ENCODE measurements around the gene CSNK2A2. TPM values are rescaled to one million over a fixed set of nuclear protein-coding genes. Genes with fewer than 3 reads are reported as not detected.

CSNK2A2 gene
- total and polyA plus RNA-seq, 10 of the 15 experiments (the other 5 are each of a cell fraction or from before 2014, with no cell fraction given), result 17.4 to 79.1 (median 29.4) TPM

GRCh38 chr16:58198022-58198683, at the start of gene CSNK2A2 (continued):
- TF ChIP-seq RB1 (IDR thresholded peaks at IDR 0.05; ENCODE audit: borderline replicate concordance) (no peak), IRF4 (IDR thresholded peaks at IDR 0.05; ENCODE audit: low read depth, low read length) (peak; percentile 46; the same call in 1 of the 2 replicates), USF2 (IDR thresholded peaks at IDR 0.05; ENCODE audit: borderline replicate concordance, low read depth, low read length) (no peak), SMAD5 (IDR thresholded peaks at IDR 0.05; ENCODE audit: low read depth) (no peak), SMARCA5 (IDR thresholded peaks at IDR 0.05) (peak; percentile 76), ZNF217 (IDR thresholded peaks at IDR 0.05) (no peak), RFX5 (IDR thresholded peaks at IDR 0.05; ENCODE audit: low read depth, low read length) (no peak), E4F1 (IDR thresholded peaks at IDR 0.05; ENCODE audit: borderline replicate concordance, partially characterized antibody) (no peak), SIX5 (IDR thresholded peaks at IDR 0.05; ENCODE audit: low read depth, low read length, severe bottlenecking) (no peak), NR2C2 (IDR thresholded peaks at IDR 0.05; ENCODE audit: borderline replicate concordance, control insufficient read depth, insufficient read length, low read depth) (no peak), ZSCAN29 (IDR thresholded peaks at IDR 0.05) (no peak), TARDBP (IDR thresholded peaks at IDR 0.05; ENCODE audit: borderline replicate concordance) (no peak), SMAD1 (IDR thresholded peaks at IDR 0.05; ENCODE audit: low read depth, partially characterized antibody) (peak; percentile 45), ZBTB33 (IDR thresholded peaks at IDR 0.05) (no peak), SMC3 (IDR thresholded peaks at IDR 0.05; ENCODE audit: borderline replicate concordance, low read length) (no peak), RELA (IDR thresholded peaks at IDR 0.05; ENCODE audit: borderline replicate concordance, partially characterized antibody) (no peak), CHD1 (IDR thresholded peaks at IDR 0.05; ENCODE audit: low read depth, low read length) (no peak), BRCA1 (IDR thresholded peaks at IDR 0.05; ENCODE audit: low read depth, low read length) (no peak), HCFC1 (IDR thresholded peaks at IDR 0.05; ENCODE audit: low read length) (peak; percentile 48), KDM1A (IDR thresholded peaks at IDR 0.05; ENCODE audit: borderline replicate concordance) (no peak), YBX1 (IDR thresholded peaks at IDR 0.05) (no peak), IKZF1 (conservative IDR thresholded peaks at IDR 0.05) (peak; percentile 67), PRDM15 (CRISPR knock-in tag; IDR thresholded peaks at IDR 0.05) (no peak), NR2F1 (conservative IDR thresholded peaks at IDR 0.05) (peak; percentile 40; the same call in 1 of the 2 replicates), RUNX3 (IDR thresholded peaks at IDR 0.05; ENCODE audit: low read length) (no peak)

Data from GM12878 (cell line).